Central memory CD8-positive, alpha-beta T cell (primary cell): ENCODE data around the gene COG7.
"Not testable (repeated sequence)": the region's sequence is repeated elsewhere in the genome, so short reads cannot be mapped to it uniquely, and the experiment has no call there.

Source experiments
- ATAC-seq: fragments of 150-1000 bp; cut with Tn5 transposase; replicated peaks from 2 replicates; pipeline ENCODE4 v1.10.0; 2022; ENCODE audit warnings: mild to moderate bottlenecking, moderate FRiP score, moderate number of reproducible peaks; ENCODE audit not compliant: poor library complexity, severe bottlenecking; ENCODE audit errors: extremely low read depth
- DNase-seq, 2 donors: peaks; one replicate each; pipeline ENCODE4 v3.0.0; 2021; ENCODE audit warnings: low spot score in 2 of 2
- H3K27ac Mint-ChIP-seq: one replicate; pipeline ENCODE4 v1.8.0; 2022; ENCODE audit warnings: low read depth, mild to moderate bottlenecking, moderate library complexity, mixed read lengths
- H3K27me3 Mint-ChIP-seq: one replicate; pipeline ENCODE4 v1.8.0; 2022; ENCODE audit warnings: mixed read lengths
- H3K36me3 Mint-ChIP-seq: one replicate; pipeline ENCODE4 v1.8.0; 2022; ENCODE audit warnings: mild to moderate bottlenecking, moderate library complexity, mixed read lengths; ENCODE audit not compliant: insufficient read depth
- H3K4me1 Mint-ChIP-seq: one replicate; pipeline ENCODE4 v1.8.0; 2022; ENCODE audit warnings: mixed read lengths
- H3K4me3 Mint-ChIP-seq: one replicate; pipeline ENCODE4 v1.8.0; 2022; ENCODE audit warnings: mild to moderate bottlenecking, moderate library complexity, mixed read lengths
- H3K9me3 Mint-ChIP-seq: one replicate; pipeline ENCODE4 v1.8.0; 2022; ENCODE audit warnings: mixed read lengths

The COG7 gene

GRCh38 chr16:23486480-23486879, 33.5 kb upstream of the COG7 start:
- ATAC-seq, result no peak
- Mint-ChIP-seq H3K27ac (peak overlapping the region; percentile 32), H3K36me3 (peaks cover 84% of the 10 kb centered on the region)

DNA sequence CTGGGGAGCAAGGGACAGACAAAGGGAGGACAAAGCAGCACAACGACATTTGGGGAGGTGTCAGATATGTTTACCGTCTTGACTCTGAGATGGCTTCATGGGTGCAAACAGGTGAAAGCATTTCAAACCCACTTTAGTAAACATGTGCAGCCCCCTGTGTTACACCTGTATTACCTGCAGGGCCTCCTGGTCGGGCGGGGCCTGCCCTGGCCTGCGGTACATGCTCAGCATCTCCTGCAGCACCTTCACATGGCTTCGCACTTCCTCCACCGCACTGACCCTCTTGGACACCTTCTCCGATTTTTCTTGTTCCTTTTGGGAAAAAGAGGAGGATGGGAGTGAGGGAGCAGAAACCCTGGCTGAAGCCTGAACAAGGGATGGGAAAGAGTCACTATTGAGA, 32.9 kb upstream of the COG7 start:
- Mint-ChIP-seq H3K4me3 (no peak overlapping the region), H3K27me3 (no peaks in the 10 kb centered on the region), H3K9me3 (no peaks in the 10 kb centered on the region), H3K36me3 (peaks cover 80% of the 10 kb centered on the region), H3K27ac (peak overlapping the region; percentile 32), H3K4me1 (peaks cover 34% of the 10 kb centered on the region)
- DNase-seq (no peak), ATAC-seq (no peak)

More at GRCh38 chr16:23486480-23486879, 33.5 kb upstream of the COG7 start:
- peaks cover 35% of the 10 kb centered on the region for H3K4me1 Mint-ChIP-seq
- no peaks in the 10 kb centered on the region for H3K27me3 Mint-ChIP-seq
- H3K9me3 Mint-ChIP-seq, result no peaks in the 10 kb centered on the region
- no peak for DNase-seq
- H3K4me3 Mint-ChIP-seq, result no peak overlapping the region

GRCh38 chr16:23485257-23485614, 32.2 kb upstream of the COG7 start:
- DNase-seq, result no peak
- Mint-ChIP-seq H3K4me1 (peaks cover 31% of the 10 kb centered on the region), H3K4me3 (no peak overlapping the region), H3K27ac (peak overlapping the region; percentile 32), H3K9me3 (no peaks in the 10 kb centered on the region), H3K27me3 (no peaks in the 10 kb centered on the region), H3K36me3 (peaks cover 80% of the 10 kb centered on the region)
- no peak for ATAC-seq

DNA sequence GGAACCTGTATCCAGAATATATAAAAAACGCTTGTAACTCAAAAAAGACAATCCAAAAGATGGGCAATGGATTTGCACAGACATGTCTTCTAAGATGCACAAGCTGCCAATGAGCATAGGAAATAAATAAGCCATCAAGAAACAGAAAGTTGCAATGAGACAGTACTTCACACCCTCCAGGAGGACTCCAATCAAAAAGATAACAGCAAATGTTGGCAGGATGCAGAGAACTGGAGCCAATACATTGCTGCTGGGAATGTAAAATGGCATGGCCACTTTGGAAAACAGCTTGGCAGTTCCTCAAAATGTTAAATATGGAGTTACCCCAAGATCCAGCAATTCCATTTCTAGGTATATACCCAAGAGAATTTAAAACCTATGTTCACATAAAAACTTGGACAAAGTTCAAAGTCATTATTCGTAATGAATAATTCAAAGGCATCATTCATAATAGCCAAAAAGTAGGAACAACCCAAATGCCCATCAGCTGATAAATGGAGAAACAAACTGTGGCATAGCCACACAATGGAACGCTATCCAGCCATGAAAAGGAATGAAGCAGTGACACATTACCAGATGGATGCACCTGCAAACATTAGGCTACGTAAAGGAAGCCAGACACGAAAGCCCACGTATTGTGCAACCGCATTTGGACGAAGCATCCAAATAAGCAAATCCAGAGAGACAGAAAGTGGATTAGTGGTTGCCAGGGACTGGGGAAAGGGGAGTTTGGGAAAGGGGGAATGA, 31.7 kb upstream of the COG7 start:
- Mint-ChIP-seq H3K9me3 (no peaks in the 10 kb centered on the region), H3K27ac (peak overlapping the region; percentile 99), H3K4me3 (no peak overlapping the region), H3K4me1 (peaks cover 31% of the 10 kb centered on the region), H3K36me3 (peaks cover 79% of the 10 kb centered on the region), H3K27me3 (no peaks in the 10 kb centered on the region)
- ATAC-seq, result no peak
- DNase-seq, result no peak

GRCh38 chr16:23483492-23483891, 30.5 kb upstream of the COG7 start:
- peak overlapping the region; percentile 70 for H3K4me3 Mint-ChIP-seq

GRCh38 chr16:23482778-23483177, 29.8 kb upstream of the COG7 start:
- DNase-seq (peak; percentile 50 to 92), ATAC-seq (peak; percentile 94)
- H3K27ac Mint-ChIP-seq, result peak overlapping the region; percentile 99
- H3K9me3 Mint-ChIP-seq, result no peaks in the 10 kb centered on the region
- peaks cover 37% of the 10 kb centered on the region for H3K4me1 Mint-ChIP-seq
- peak overlapping the region; percentile 70 for H3K4me3 Mint-ChIP-seq
- H3K27me3 Mint-ChIP-seq, result no peaks in the 10 kb centered on the region
- peaks cover 81% of the 10 kb centered on the region for H3K36me3 Mint-ChIP-seq

More at GRCh38 chr16:23483492-23483891, 30.5 kb upstream of the COG7 start:
- DNase-seq (peak in 1 of 2 donors; percentile 71), ATAC-seq (peak; percentile 70)
- Mint-ChIP-seq H3K4me1 (peaks cover 37% of the 10 kb centered on the region), H3K27ac (peak overlapping the region; percentile 99), H3K36me3 (peaks cover 82% of the 10 kb centered on the region)
- H3K27me3 Mint-ChIP-seq, H3K9me3 Mint-ChIP-seq: not testable (repeated sequence)

- peaks cover 84% of the 10 kb centered on the region for H3K36me3 Mint-ChIP-seq
- no peak overlapping the region for H3K4me3 Mint-ChIP-seq
- H3K27me3 Mint-ChIP-seq, result no peaks in the 10 kb centered on the region
- DNase-seq (no peak), ATAC-seq (no peak)
- peak overlapping the region; percentile 93 for H3K27ac Mint-ChIP-seq
- peaks cover 30% of the 10 kb centered on the region for H3K4me1 Mint-ChIP-seq
- no peaks in the 10 kb centered on the region for H3K9me3 Mint-ChIP-seq
Measured at GRCh38 chr16:23480257-23480656, 27.3 kb upstream of the COG7 start.

- Mint-ChIP-seq H3K9me3 (no peaks in the 10 kb centered on the region), H3K27ac (peak overlapping the region; percentile 93), H3K27me3 (no peaks in the 10 kb centered on the region), H3K4me1 (peaks cover 19% of the 10 kb centered on the region), H3K36me3 (peaks cover 86% of the 10 kb centered on the region), H3K4me3 (peak overlapping the region; percentile 42)
- no peak for DNase-seq
- no peak for ATAC-seq
Measured at GRCh38 chr16:23479138-23479537, 26.1 kb upstream of the COG7 start.

GRCh38 chr16:23478566-23478965, 25.6 kb upstream of the COG7 start:
- ATAC-seq, result no peak
- no peaks in the 10 kb centered on the region for H3K27me3 Mint-ChIP-seq
- H3K4me1 Mint-ChIP-seq, result peaks cover 18% of the 10 kb centered on the region
- H3K36me3 Mint-ChIP-seq, result peaks cover 87% of the 10 kb centered on the region
- H3K4me3 Mint-ChIP-seq, result no peak overlapping the region
- H3K9me3 Mint-ChIP-seq, result no peaks in the 10 kb centered on the region
- DNase-seq, result no peak
- H3K27ac Mint-ChIP-seq, result peak overlapping the region; percentile 93

DNA sequence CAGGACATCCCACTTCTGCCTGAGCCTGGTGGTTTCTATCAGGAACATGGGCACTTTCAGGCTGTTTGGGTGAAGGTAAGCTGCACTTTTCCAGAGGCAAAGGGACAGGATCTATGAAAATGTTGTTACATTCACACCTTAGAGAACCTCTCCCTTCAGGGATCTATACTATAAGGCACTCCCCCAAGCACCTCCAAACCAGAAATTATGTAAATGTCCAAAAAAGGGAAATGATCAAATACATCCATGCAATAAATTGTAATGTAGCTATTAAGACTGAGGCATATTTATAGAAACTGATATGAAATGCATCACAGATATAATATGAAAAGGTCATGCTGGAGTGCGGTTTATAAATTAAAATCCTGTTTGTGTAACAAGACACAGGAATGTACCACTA, 23.3 kb upstream of the COG7 start:
- no peak for DNase-seq
- peaks cover 5% of the 10 kb centered on the region for H3K4me1 Mint-ChIP-seq
- no peak overlapping the region for H3K4me3 Mint-ChIP-seq
- no peaks in the 10 kb centered on the region for H3K27me3 Mint-ChIP-seq
- no peak overlapping the region for H3K27ac Mint-ChIP-seq
- H3K9me3 Mint-ChIP-seq, result no peaks in the 10 kb centered on the region
- peaks cover 79% of the 10 kb centered on the region for H3K36me3 Mint-ChIP-seq
- ATAC-seq, result no peak

DNA sequence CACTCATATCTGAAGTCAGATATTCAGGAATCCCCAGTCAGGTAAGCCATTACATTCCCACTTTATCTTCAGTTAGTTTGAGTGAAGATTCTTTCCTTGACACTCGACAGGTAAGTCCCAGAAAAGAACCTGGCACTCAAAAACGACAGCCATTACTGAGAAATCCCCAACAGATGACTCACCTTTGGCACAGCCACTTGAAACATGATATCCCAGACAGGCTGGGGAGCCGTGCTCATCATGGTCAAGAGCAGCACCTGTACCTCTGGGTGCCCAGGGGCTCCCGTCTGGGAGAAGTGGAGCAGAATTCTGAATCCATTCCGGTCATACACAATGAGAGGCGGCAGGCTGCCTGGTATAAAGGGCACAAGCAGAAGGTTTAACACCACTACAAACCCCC, 16.8 kb upstream of the COG7 start:
- no peak overlapping the region for H3K4me3 Mint-ChIP-seq
- H3K4me1 Mint-ChIP-seq, result peaks cover under 1% of the 10 kb centered on the region
- ATAC-seq (no peak), DNase-seq (no peak)
- no peaks in the 10 kb centered on the region for H3K27me3 Mint-ChIP-seq
- peaks cover 71% of the 10 kb centered on the region for H3K36me3 Mint-ChIP-seq
- no peak overlapping the region for H3K27ac Mint-ChIP-seq
- H3K9me3 Mint-ChIP-seq, result no peaks in the 10 kb centered on the region

- no peak for DNase-seq
- no peak for ATAC-seq
- Mint-ChIP-seq H3K4me1 (peaks cover 5% of the 10 kb centered on the region), H3K27ac (no peak overlapping the region), H3K27me3 (no peaks in the 10 kb centered on the region), H3K36me3 (peaks cover 63% of the 10 kb centered on the region), H3K4me3 (no peak overlapping the region), H3K9me3 (no peaks in the 10 kb centered on the region)
Measured at GRCh38 chr16:23466162-23466885, 13.3 kb upstream of the COG7 start.

DNA sequence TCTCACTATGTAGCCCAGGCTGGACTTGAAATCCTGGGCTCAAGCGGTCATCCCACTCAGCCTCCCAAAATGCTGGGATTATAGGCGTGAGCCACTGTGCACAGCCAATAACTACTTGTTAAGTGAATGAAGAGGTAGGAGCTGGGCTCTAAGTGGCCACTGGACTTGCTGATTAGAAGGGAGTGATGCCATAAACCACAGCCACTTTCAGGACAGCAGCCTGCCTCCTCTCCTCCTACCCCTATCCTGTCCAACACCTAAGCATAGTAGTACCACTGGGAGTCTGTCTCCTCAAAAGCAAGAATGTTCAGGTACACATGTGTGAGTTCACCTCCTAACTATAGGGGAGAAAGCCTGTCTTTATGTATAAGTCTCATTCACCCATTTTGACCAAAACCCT, 12.2 kb upstream of the COG7 start:
- H3K27ac Mint-ChIP-seq, result no peak overlapping the region
- no peak overlapping the region for H3K4me3 Mint-ChIP-seq
- H3K9me3 Mint-ChIP-seq, result no peaks in the 10 kb centered on the region
- ATAC-seq, result no peak
- H3K27me3 Mint-ChIP-seq, result no peaks in the 10 kb centered on the region
- DNase-seq, result no peak
- peaks cover 58% of the 10 kb centered on the region for H3K36me3 Mint-ChIP-seq
- H3K4me1 Mint-ChIP-seq, result peaks cover 5% of the 10 kb centered on the region
